ENCODE data around the gene DENND1A.
"Not testable (repeated sequence)": the region's sequence is repeated elsewhere in the genome, so short reads cannot be mapped to it uniquely, and the experiment has no call there.

DENND1A gene

GRCh38 chr9:123639743-123640142, 290.2 kb downstream of the DENND1A start:
- Histone ChIP-seq H3K9me2 (replicated peaks; ENCODE audit: low read depth, low read length) (no peaks in the 10 kb centered on the region), H3K27me3 (ENCODE audit: insufficient read depth, low read length, poor library complexity, severe bottlenecking) (peaks cover 84% of the 10 kb centered on the region), H3K9me3 (ENCODE audit: insufficient read depth, low read depth, low read length) (no peaks in the 10 kb centered on the region), H3K36me3 (ENCODE audit: insufficient read depth, low read length) (no peaks in the 10 kb centered on the region), H2AFZ (ENCODE audit: low read length) (no peak overlapping the region), H3K4me2 (ENCODE audit: low read depth, low read length, poor library complexity, severe bottlenecking) (no peak overlapping the region), H3K4me3 (ENCODE audit: low read length, poor library complexity, severe bottlenecking) (no peak overlapping the region), H3K79me2 (ENCODE audit: insufficient read depth, low read length) (no peaks in the 10 kb centered on the region), H3K9ac (ENCODE audit: low read depth, low read length, poor library complexity, severe bottlenecking) (no peak overlapping the region), H3K4me1 (ENCODE audit: insufficient read depth, low read length, poor library complexity, severe bottlenecking) (peaks cover 11% of the 10 kb centered on the region), H3F3A (ENCODE audit: low read depth) (no peaks in the 10 kb centered on the region), H4K20me1 (ENCODE audit: insufficient read depth, low read length, poor library complexity, severe bottlenecking) (peaks cover 24% of the 10 kb centered on the region)
- no peak for TF ChIP-seq EZH2phosphoT487 (IDR thresholded peaks at IDR 0.05; ENCODE audit: borderline replicate concordance)
- TF ChIP-seq, protein P1, sequence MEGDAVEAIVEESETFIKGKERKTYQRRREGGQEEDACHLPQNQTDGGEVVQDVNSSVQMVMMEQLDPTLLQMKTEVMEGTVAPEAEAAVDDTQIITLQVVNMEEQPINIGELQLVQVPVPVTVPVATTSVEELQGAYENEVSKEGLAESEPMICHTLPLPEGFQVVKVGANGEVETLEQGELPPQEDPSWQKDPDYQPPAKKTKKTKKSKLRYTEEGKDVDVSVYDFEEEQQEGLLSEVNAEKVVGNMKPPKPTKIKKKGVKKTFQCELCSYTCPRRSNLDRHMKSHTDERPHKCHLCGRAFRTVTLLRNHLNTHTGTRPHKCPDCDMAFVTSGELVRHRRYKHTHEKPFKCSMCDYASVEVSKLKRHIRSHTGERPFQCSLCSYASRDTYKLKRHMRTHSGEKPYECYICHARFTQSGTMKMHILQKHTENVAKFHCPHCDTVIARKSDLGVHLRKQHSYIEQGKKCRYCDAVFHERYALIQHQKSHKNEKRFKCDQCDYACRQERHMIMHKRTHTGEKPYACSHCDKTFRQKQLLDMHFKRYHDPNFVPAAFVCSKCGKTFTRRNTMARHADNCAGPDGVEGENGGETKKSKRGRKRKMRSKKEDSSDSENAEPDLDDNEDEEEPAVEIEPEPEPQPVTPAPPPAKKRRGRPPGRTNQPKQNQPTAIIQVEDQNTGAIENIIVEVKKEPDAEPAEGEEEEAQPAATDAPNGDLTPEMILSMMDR (conservative IDR thresholded peaks at IDR 0.05; ENCODE audit: low read length): no peak

DNA sequence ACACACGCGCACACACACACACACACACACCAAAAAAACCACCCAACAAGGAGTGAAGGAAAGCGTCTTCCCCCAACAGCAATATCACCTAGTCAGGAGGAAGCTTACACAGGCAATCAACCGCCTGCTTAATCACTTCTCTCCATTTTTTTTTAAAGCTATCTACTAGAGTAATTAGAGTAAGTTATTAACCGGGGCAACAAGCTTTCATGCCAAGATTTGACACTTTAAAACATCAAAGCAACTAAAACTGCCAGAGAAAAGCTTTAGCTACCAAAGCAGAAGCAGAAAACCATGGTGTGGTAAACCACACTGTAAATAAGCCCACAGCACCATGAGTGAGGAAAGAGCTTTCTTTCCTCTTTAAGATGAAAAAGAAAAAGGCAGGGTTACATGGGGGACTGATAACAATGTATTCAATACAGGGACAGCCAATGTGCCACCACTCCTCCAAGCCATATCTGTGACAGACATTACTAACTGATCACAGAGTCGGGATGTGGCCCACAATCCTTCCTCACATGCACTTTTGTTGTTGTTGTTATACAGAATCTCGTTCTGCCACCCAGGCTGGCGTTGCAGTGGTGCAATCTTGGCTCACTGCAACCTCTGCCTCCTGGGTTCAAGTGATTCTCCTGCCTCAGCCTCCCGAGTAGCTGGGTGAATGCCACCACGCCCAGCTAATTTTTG, 291.8 kb downstream of the DENND1A start:
- TF ChIP-seq EZH2phosphoT487 (IDR thresholded peaks at IDR 0.05; ENCODE audit: borderline replicate concordance): peak; percentile 94
- TF ChIP-seq, protein P1 (conservative IDR thresholded peaks at IDR 0.05; ENCODE audit: low read length): no peak
- peaks cover 24% of the 10 kb centered on the region for H4K20me1 ChIP-seq (ENCODE audit: insufficient read depth, low read length, poor library complexity, severe bottlenecking)
- H3K79me2 ChIP-seq (ENCODE audit: insufficient read depth, low read length): no peaks in the 10 kb centered on the region
- H3K4me2 ChIP-seq (ENCODE audit: low read depth, low read length, poor library complexity, severe bottlenecking): peak overlapping the region; percentile 78
- no peak overlapping the region for H3K9ac ChIP-seq (ENCODE audit: low read depth, low read length, poor library complexity, severe bottlenecking)
- peaks cover 84% of the 10 kb centered on the region for H3K27me3 ChIP-seq (ENCODE audit: insufficient read depth, low read length, poor library complexity, severe bottlenecking)
- peak overlapping the region; percentile 68 for H3K4me3 ChIP-seq (ENCODE audit: low read length, poor library complexity, severe bottlenecking)
- H3K9me3 ChIP-seq (ENCODE audit: insufficient read depth, low read depth, low read length): no peaks in the 10 kb centered on the region
- H3K36me3 ChIP-seq (ENCODE audit: insufficient read depth, low read length): no peaks in the 10 kb centered on the region
- no peaks in the 10 kb centered on the region for H3K9me2 ChIP-seq (replicated peaks; ENCODE audit: low read depth, low read length)
- H3K4me1 ChIP-seq (ENCODE audit: insufficient read depth, low read length, poor library complexity, severe bottlenecking): peaks cover 11% of the 10 kb centered on the region
- no peaks in the 10 kb centered on the region for H3F3A ChIP-seq (ENCODE audit: low read depth)
- no peak overlapping the region for H2AFZ ChIP-seq (ENCODE audit: low read length)

- Histone ChIP-seq H3K4me1 (ENCODE audit: insufficient read depth, low read length, poor library complexity, severe bottlenecking) (peaks cover 11% of the 10 kb centered on the region), H4K20me1 (ENCODE audit: insufficient read depth, low read length, poor library complexity, severe bottlenecking) (peaks cover 24% of the 10 kb centered on the region), H3K79me2 (ENCODE audit: insufficient read depth, low read length) (no peaks in the 10 kb centered on the region), H3K9me2 (replicated peaks; ENCODE audit: low read depth, low read length) (no peaks in the 10 kb centered on the region), H3K9ac (ENCODE audit: low read depth, low read length, poor library complexity, severe bottlenecking) (no peak overlapping the region), H3K4me3 (ENCODE audit: low read length, poor library complexity, severe bottlenecking) (peak overlapping the region; percentile 68), H3F3A (ENCODE audit: low read depth) (no peaks in the 10 kb centered on the region), H2AFZ (ENCODE audit: low read length) (no peak overlapping the region), H3K36me3 (ENCODE audit: insufficient read depth, low read length) (no peaks in the 10 kb centered on the region), H3K4me2 (ENCODE audit: low read depth, low read length, poor library complexity, severe bottlenecking) (peak overlapping the region; percentile 78), H3K9me3 (ENCODE audit: insufficient read depth, low read depth, low read length) (no peaks in the 10 kb centered on the region), H3K27me3 (ENCODE audit: insufficient read depth, low read length, poor library complexity, severe bottlenecking) (peaks cover 83% of the 10 kb centered on the region)
- TF ChIP-seq EZH2phosphoT487 (IDR thresholded peaks at IDR 0.05; ENCODE audit: borderline replicate concordance): no peak
These were observed 292.4 kb downstream of the DENND1A start for GRCh38 chr9:123637606-123637944.

- not testable (repeated sequence) for H3K9ac ChIP-seq (ENCODE audit: low read depth, low read length, poor library complexity, severe bottlenecking); H3K36me3 ChIP-seq (ENCODE audit: insufficient read depth, low read length); H3K9me2 ChIP-seq (replicated peaks; ENCODE audit: low read depth, low read length); H3K79me2 ChIP-seq (ENCODE audit: insufficient read depth, low read length); H2AFZ ChIP-seq (ENCODE audit: low read length); H3K9me3 ChIP-seq (ENCODE audit: insufficient read depth, low read depth, low read length); H3K4me3 ChIP-seq (ENCODE audit: low read length, poor library complexity, severe bottlenecking); H3F3A ChIP-seq (ENCODE audit: low read depth)
- peaks cover 24% of the 10 kb centered on the region for H4K20me1 ChIP-seq (ENCODE audit: insufficient read depth, low read length, poor library complexity, severe bottlenecking)
- H3K4me2 ChIP-seq (ENCODE audit: low read depth, low read length, poor library complexity, severe bottlenecking): peak overlapping the region; percentile 78
- H3K27me3 ChIP-seq (ENCODE audit: insufficient read depth, low read length, poor library complexity, severe bottlenecking): peaks cover 83% of the 10 kb centered on the region
- peaks cover 11% of the 10 kb centered on the region for H3K4me1 ChIP-seq (ENCODE audit: insufficient read depth, low read length, poor library complexity, severe bottlenecking)
These were observed 293.1 kb downstream of the DENND1A start for GRCh38 chr9:123636805-123637204.
